M059J (cell line): ENCODE measurements around the gene TMEM72. TPM values are rescaled to one million over a fixed set of nuclear protein-coding genes. Genes with fewer than 3 reads are reported as not detected.
A peak's percentile ranks its signal among the peaks of the same experiment; 100 is the strongest.

Source experiments
- DNase-seq: peaks from one replicate; pipeline ENCODE4 v3.0.0-alpha.2; 2012; ENCODE audit warnings: low read depth
- total RNA-seq: library from RNA; depleted of rRNA; stranded (reverse); fragments of >200 nt; shearing (Covaris generic); gene quantifications from 2 replicates; pipeline ENCODE4 v1.2.3, GENCODE V29; 2014

TMEM72 gene
- total RNA-seq, 1 experiment from 2014 or later = not detected

- DNase-seq = no peak
Measured at GRCh38 chr10:44917848-44918247, 6.7 kb downstream of the TMEM72 start.

GRCh38 chr10:44920252-44920651 is 9.1 kb downstream of the TMEM72 start:
- no peak for DNase-seq

- DNase-seq = no peak
Measured at GRCh38 chr10:44921061-44921460, 9.9 kb downstream of the TMEM72 start.

- no peak for DNase-seq
Measured at GRCh38 chr10:44921506-44921905, 10.4 kb downstream of the TMEM72 start.

GRCh38 chr10:44922021-44922420 is 10.9 kb downstream of the TMEM72 start:
- DNase-seq = no peak

GRCh38 chr10:44922796-44923545 is 11.8 kb downstream of the TMEM72 start:
- no peak for DNase-seq

GRCh38 chr10:44923611-44924010 is 12.5 kb downstream of the TMEM72 start:
- DNase-seq = no peak

GRCh38 chr10:44924261-44925040 is 13.3 kb downstream of the TMEM72 start:
- DNase-seq = no peak

- peak; percentile 33 for DNase-seq
Measured at GRCh38 chr10:44925224-44925623, 14.1 kb downstream of the TMEM72 start.

- DNase-seq = no peak
Measured at GRCh38 chr10:44925811-44926750, 14.9 kb downstream of the TMEM72 start.

- no peak for DNase-seq
Measured at GRCh38 chr10:44926751-44927351, 15.7 kb downstream of the TMEM72 start.

GRCh38 chr10:44927352-44927751 is 16.2 kb downstream of the TMEM72 start:
- peak; percentile 32 for DNase-seq

- DNase-seq = no peak
Measured at GRCh38 chr10:44928462-44928861, 17.3 kb downstream of the TMEM72 start.

- no peak for DNase-seq
Measured at GRCh38 chr10:44929356-44930255, 18.5 kb downstream of the TMEM72 start.

GRCh38 chr10:44930904-44931620 is 19.9 kb downstream of the TMEM72 start:
- no peak for DNase-seq

- no peak for DNase-seq
Measured at GRCh38 chr10:44931621-44932516, 20.7 kb downstream of the TMEM72 start.

GRCh38 chr10:44932517-44933450 is 21.6 kb downstream of the TMEM72 start:
- DNase-seq = peak; percentile 74
